ENCODE data around the gene BNC2.

DNA sequence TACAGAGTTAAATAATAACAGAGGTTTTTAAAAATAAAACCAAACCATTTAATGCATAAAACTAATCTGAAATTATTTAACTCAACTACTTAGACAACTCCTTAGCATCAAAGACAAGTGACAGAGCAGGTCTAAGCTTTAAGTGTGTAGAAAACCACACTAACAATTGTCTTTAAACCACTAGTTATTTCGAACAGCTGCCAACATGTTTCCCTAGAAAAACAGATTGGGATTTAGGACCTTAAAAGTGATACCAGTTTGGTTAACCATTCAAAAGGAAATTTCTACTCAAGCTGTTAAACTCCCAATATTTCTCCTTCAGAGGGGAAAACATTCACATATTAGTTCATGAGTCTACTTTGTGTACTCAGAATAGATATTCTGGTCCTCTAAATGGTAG lies 208.7 kb downstream of the BNC2 start:
- TF ChIP-seq CTCF (conservative IDR thresholded peaks at IDR 0.05; ENCODE audit: low read length) (no peak), EZH2phosphoT487 (IDR thresholded peaks at IDR 0.05; ENCODE audit: borderline replicate concordance, low read depth, low read length) (no peak)

Data from OCI-LY7 (cell line).